NK-92 (cell line): ENCODE data around the gene DDTL.

Source experiments
- DNase-seq: peaks from one replicate; lab custom pipeline; 2025; ENCODE audit not compliant: unreplicated experiment; lab: John Stamatoyannopoulos, UW

Gene DDTL

GRCh38 chr22:24005201-24005600 lies 38.5 kb downstream of the DDTL start, which contains the start of gene GSTT4:
TSS of gene GSTT4 (minus strand) at chr22:24005453. CDS start at chr22:24005356, 97 bp downstream.
- DNase-seq, result no peak

- DNase-seq, result no peak
Measured at GRCh38 chr22:24006207-24006913, 39.7 kb downstream of the DDTL start.

GRCh38 chr22:24006914-24007214 lies 40.2 kb downstream of the DDTL start:
- DNase-seq, result no peak

GRCh38 chr22:24007253-24008021 lies 40.7 kb downstream of the DDTL start:
- DNase-seq, result no peak

- DNase-seq, result no peak
Measured at GRCh38 chr22:24008022-24008283, 41.3 kb downstream of the DDTL start.

- DNase-seq, result no peak
Measured at GRCh38 chr22:24008381-24009226, 41.9 kb downstream of the DDTL start.

- DNase-seq, result no peak
Measured at GRCh38 chr22:24009227-24010017, 42.7 kb downstream of the DDTL start.

GRCh38 chr22:24010018-24010391 lies 43.3 kb downstream of the DDTL start:
- DNase-seq, result no peak

GRCh38 chr22:24011735-24012068 lies 45.0 kb downstream of the DDTL start:
- DNase-seq, result no peak

GRCh38 chr22:24016156-24016555 lies 49.5 kb downstream of the DDTL start:
- no peak for DNase-seq

GRCh38 chr22:24021304-24021703 lies 54.6 kb downstream of the DDTL start:
- DNase-seq, result no peak
